HuH-7.5 (cell line): ENCODE results near the gene CT45A6.
"Not testable (repeated sequence)": the region's sequence is repeated elsewhere in the genome, so short reads cannot be mapped to it uniquely, and the experiment has no call there.

ENCODE experiments used
- DNase-seq: peaks from one replicate; pipeline ENCODE4 v3.0.0; 2011; ENCODE audit warnings: low spot score

Gene CT45A6, protein sequence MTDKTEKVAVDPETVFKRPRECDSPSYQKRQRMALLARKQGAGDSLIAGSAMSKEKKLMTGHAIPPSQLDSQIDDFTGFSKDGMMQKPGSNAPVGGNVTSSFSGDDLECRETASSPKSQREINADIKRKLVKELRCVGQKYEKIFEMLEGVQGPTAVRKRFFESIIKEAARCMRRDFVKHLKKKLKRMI

DNA sequence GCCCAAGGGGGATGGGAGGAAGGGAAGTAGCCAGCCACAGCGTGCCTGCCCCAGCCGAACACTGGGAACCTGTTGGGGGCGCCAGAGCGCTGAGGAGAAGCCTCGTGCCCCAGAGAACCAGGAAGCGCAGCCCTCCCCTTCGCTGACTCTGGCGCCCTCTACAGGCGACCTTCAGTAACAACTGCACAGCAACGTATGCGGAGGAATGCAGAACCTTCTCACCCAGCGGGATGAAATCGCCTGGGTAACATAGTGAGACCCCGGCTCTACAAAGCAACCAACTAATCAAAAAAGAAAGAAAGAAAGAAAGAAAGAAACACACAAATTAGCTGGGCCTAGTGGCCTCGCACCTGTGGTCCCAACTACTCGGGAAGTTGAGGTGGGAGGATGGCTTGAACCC lies at the start of gene CT45A6:
CT45A6 (minus strand) TSS at position 101 of the 400 bp plus-strand sequence. CDS start 3,794 bp downstream, outside the sequence.
- DNase-seq = not testable (repeated sequence)

- DNase-seq = not testable (repeated sequence)
These were observed 34.6 kb upstream of the CT45A6 start, which contains the start of gene CT45A7 for GRCh38 chrX:135837180-135837579. TSS of gene CT45A7 (minus strand) at chrX:135837280. CDS start at chrX:135833533, 3,747 bp downstream.

DNA sequence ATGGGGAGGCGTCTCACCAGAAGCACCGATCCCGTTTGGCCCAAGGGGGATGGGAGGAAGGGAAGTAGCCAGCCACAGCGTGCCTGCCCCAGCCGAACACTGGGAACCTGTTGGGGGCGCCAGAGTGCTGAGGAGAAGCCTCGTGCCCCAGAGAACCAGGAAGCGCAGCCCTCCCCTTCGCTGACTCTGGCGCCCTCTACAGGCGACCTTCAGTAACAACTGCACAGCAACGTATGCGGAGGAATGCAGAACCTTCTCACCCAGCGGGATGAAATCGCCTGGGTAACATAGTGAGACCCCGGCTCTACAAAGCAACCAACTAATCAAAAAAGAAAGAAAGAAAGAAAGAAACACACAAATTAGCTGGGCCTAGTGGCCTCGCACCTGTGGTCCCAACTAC lies 17.3 kb upstream of the CT45A6 start, which contains the start of gene CT45A2:
CT45A2 (minus strand) TSS at position 101 of the 400 bp plus-strand sequence. CDS start 3,747 bp downstream, outside the sequence.
- DNase-seq = not testable (repeated sequence)

DNA sequence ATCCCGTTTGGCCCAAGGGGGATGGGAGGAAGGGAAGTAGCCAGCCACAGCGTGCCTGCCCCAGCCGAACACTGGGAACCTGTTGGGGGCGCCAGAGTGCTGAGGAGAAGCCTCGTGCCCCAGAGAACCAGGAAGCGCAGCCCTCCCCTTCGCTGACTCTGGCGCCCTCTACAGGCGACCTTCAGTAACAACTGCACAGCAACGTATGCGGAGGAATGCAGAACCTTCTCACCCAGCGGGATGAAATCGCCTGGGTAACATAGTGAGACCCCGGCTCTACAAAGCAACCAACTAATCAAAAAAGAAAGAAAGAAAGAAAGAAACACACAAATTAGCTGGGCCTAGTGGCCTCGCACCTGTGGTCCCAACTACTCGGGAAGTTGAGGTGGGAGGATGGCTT lies 17.2 kb downstream of the CT45A6 start, which contains the start of gene CT45A5:
CT45A5 (minus strand) TSS at position 101 of the 400 bp plus-strand sequence. CDS start 3,774 bp downstream, outside the sequence.
- not testable (repeated sequence) for DNase-seq

DNA sequence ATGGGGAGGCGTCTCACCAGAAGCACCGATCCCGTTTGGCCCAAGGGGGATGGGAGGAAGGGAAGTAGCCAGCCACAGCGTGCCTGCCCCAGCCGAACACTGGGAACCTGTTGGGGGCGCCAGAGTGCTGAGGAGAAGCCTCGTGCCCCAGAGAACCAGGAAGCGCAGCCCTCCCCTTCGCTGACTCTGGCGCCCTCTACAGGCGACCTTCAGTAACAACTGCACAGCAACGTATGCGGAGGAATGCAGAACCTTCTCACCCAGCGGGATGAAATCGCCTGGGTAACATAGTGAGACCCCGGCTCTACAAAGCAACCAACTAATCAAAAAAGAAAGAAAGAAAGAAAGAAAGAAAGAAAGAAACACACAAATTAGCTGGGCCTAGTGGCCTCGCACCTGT lies 34.5 kb downstream of the CT45A6 start, which contains the start of gene CT45A3:
CT45A3 (minus strand) TSS at position 101 of the 400 bp plus-strand sequence. CDS start 3,747 bp downstream, outside the sequence.
- not testable (repeated sequence) for DNase-seq

DNA sequence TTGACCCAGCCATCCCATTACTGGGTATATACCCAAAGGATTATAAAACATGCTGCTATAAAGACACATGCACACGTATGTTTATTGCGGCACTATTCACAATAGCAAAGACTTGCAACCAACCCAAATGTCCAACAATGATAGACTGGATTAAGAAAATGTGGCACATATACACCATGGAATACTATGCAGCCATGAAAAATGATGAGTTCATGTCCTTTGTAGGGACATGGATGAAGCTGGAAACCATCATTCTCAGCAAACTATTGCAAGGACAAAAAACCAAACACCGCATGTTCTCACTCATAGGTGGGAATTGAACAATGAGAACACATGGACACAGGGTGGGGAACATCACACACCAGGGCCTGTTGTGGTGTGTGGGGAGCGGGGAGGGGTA lies 57.8 kb downstream of the CT45A6 start:
- not testable (repeated sequence) for DNase-seq
